Neutrophil (primary cell): ENCODE data around the gene SHISAL2A.

ENCODE experiments used
- H3K27ac ChIP-seq: fragments of 200-600 bp; sonication (generic); 2 replicates; pipeline ENCODE4 v1.5.1; 2016; ENCODE audit warnings: mild to moderate bottlenecking, moderate library complexity
- H3K27me3 ChIP-seq: fragments of 200-600 bp; sonication (generic); 2 replicates; pipeline ENCODE4 v1.6.0; 2016; ENCODE audit warnings: mild to moderate bottlenecking
- H3K36me3 ChIP-seq: fragments of 200-600 bp; sonication (generic); 2 replicates; pipeline ENCODE4 v1.5.1; 2017
- H3K4me1 ChIP-seq, 2 experiments: fragments of 200-600 bp in 1 of 2; sonication (generic) in 1 of 2; 1 replicate in 1 of 2; 2 replicates in 1 of 2; pipeline versions ENCODE4 v1.5.1 to v1.6.1; 2013 to 2016; ENCODE audit warnings: low read depth in 1 of 2, low read length in 1 of 2, mild to moderate bottlenecking in 1 of 2, moderate library complexity in 1 of 2; ENCODE audit not compliant: control insufficient read depth in 1 of 2, insufficient read depth in 1 of 2
- H3K4me3 ChIP-seq, 2 experiments: fragments of 200-600 bp in 1 of 2; sonication (generic) in 1 of 2; 1 replicate in 1 of 2; 2 replicates in 1 of 2; pipeline ENCODE4 v1.5.1; 2013 to 2016; ENCODE audit warnings: low read depth in 1 of 2, low read length in 1 of 2, mild to moderate bottlenecking in 1 of 2, moderate library complexity in 1 of 2
- H3K9me3 ChIP-seq: fragments of 200-600 bp; sonication (generic); 2 replicates; pipeline ENCODE4 v1.5.1; 2016
- CTCF ChIP-seq: fragments of 200-600 bp; sonication (generic); IDR thresholded peaks from 2 replicates; pipeline ENCODE4 v1.5.1; 2016; ENCODE audit warnings: antibody characterized with exemption

SHISAL2A gene

DNA sequence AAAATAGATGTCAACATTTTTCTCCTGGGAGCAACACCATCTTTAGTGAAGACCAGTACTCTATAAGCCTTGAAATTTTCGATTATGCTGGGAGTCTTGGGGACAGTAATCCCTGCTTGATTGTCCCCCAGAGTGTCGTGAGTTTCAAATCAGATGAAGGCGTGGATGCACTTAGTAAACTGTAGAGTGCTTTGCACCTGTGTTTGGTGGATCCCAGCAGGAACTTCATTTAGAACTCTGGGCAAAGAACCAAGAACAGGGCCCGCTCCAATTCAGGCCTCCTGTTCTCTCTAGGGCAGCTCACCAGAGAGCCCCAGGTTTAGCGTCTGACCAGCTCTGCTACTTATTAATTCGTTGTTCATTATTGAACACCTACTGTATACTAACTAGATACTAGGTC lies 29.3 kb upstream of the SHISAL2A start:
- Histone ChIP-seq H3K4me3 (peak overlapping the region in 1 of 2 experiments; percentile 71), H3K27ac (no peak overlapping the region), H3K27me3 (no peaks in the 10 kb centered on the region), H3K36me3 (peaks cover 12% of the 10 kb centered on the region), H3K9me3 (no peaks in the 10 kb centered on the region), H3K4me1 (peaks cover 16 to 20% of the 10 kb centered on the region in 2 experiments)
- TF ChIP-seq CTCF = no peak

DNA sequence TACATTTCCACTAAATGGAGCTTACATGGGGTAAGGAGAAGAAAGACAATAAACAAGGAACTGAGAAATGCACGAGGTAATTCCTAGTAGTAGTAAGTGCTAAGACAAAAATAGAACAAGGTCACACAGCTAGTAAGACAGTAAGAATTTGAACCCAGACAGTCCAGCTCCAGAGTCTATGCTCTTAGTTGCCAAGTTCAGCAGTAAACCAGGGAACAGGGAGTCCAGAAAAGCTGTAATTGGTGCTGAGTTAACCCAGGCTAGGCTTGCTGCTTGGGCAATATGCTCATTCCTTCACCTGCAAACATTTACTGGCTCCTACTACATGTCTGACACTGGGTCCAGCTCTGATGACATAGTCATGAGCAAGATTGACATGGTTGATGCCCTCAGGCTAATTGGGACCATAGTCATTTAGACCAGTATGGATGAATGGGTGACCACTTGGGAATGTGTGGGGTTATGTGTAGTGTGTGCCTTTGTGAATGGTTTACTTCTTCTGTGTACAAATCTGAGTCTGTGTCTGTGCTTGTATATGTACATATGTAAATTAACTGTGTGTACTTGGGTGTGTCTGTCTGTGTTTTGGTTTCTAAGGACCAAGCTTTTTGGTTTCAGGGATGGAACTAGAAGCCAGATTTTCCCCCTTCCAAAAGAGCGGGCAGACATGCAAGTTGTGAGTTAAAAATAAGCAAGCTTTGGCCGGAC lies 28.8 kb upstream of the SHISAL2A start:
- Histone ChIP-seq H3K27me3 (no peaks in the 10 kb centered on the region), H3K36me3 (peaks cover 12% of the 10 kb centered on the region), H3K27ac (no peak overlapping the region), H3K4me3 (no peak overlapping the region), H3K4me1 (peaks cover 16 to 20% of the 10 kb centered on the region in 2 experiments), H3K9me3 (no peaks in the 10 kb centered on the region)
- no peak for TF ChIP-seq CTCF

GRCh38 chr1:52613636-52614373 lies 19.2 kb upstream of the SHISAL2A start:
- Histone ChIP-seq H3K9me3 (no peaks in the 10 kb centered on the region), H3K27me3 (no peaks in the 10 kb centered on the region), H3K27ac (no peak overlapping the region)

DNA sequence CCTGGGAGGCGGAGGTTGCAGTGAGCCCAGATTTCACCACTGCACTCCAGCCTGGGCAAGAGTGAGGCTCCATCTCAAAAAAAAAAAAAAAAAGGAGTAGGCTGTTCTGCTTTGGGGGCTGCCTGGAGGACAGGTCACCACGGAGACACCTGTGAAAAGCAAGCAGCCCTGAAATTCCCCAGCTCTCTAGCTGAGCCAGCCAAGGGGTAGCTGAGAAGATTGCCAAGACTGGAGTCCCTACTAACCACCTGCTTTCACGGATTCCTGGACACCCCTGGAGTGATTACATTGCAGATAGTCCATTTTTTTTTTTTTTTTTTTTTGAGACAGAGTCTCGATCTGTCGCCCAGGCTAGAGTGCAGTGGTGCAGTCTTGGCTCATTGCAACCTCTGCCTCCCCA lies 18.3 kb upstream of the SHISAL2A start:
- no peak for TF ChIP-seq CTCF
- no peak overlapping the region for H3K4me3 ChIP-seq

More at GRCh38 chr1:52613636-52614373, 19.2 kb upstream of the SHISAL2A start:
- TF ChIP-seq CTCF = no peak
- Histone ChIP-seq H3K4me1 (no peaks in the 10 kb centered on the region), H3K36me3 (no peaks in the 10 kb centered on the region), H3K4me3 (no peak overlapping the region)

DNA sequence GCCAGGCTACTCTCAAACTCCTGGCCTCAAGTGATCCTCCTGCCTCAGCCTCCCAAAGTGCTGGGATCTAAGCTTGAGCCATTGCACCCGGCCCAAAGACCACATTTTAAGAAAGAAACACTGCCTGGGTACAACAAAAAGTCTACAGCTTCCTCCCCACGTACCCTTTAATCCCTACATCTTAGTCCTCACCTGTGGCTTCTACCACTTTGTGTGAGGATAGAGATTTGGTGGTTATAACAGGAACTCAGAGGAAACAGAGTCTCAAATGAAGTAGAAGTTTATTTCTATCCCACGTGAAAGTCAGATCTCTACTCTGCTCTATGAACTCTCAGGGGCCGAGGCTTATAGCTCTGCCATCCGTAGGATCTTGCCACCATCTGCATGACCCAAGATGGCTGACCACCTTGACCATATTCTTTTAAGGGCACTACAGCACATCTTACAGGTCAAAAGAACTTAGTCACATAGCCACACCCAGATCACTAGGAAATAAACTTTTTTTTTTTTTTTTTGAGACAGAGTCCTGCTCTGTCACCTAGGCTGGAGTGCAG lies 17.4 kb upstream of the SHISAL2A start:
- Histone ChIP-seq H3K4me3 (no peak overlapping the region), H3K27me3 (no peaks in the 10 kb centered on the region), H3K9me3 (no peaks in the 10 kb centered on the region), H3K4me1 (no peaks in the 10 kb centered on the region), H3K36me3 (no peaks in the 10 kb centered on the region), H3K27ac (no peak overlapping the region)
- TF ChIP-seq CTCF = no peak

More for the DNA sequence above, 18.3 kb upstream of the SHISAL2A start:
- no peaks in the 10 kb centered on the region for H3K36me3 ChIP-seq
- H3K4me1 ChIP-seq = no peaks in the 10 kb centered on the region
- no peaks in the 10 kb centered on the region for H3K27me3 ChIP-seq
- H3K27ac ChIP-seq = no peak overlapping the region
- H3K9me3 ChIP-seq = no peaks in the 10 kb centered on the region
